Caco-2 (cell line): ENCODE measurements around the gene HOATZ. TPM values are rescaled to one million over a fixed set of nuclear protein-coding genes. Genes with fewer than 3 reads are reported as not detected.

Experiments used
- BruUV-seq: library from RNA; stranded (reverse); fragments of 400-500 nt; replicated peaks from 2 replicates; lab custom pipeline; 2021; lab: Mats Ljungman, UMichigan
- CTCF ChIA-PET: fragments of 300-600 bp; sonication (Branson Sonifier 250); formaldehyde crosslinking; loops from one replicate; lab custom pipeline; 2022; ENCODE audit warnings: antibody characterized with exemption; lab: Charles Lee
- POLR2A ChIA-PET: fragments of 300-600 bp; sonication (Branson Sonifier 250); formaldehyde crosslinking; loops from one replicate; lab custom pipeline; 2022; ENCODE audit warnings: antibody characterized with exemption; lab: Charles Lee
- DNase-seq, 2 experiments: peaks; one replicate each; pipeline versions ENCODE4 v3.0.0 to v3.0.0-alpha.2; 2020 to 2022
- H3K27me3 ChIP-seq: replicated peaks from 2 replicates; pipeline ENCODE4 v1.6.0; 2011; ENCODE audit warnings: low read length; ENCODE audit not compliant: control insufficient read depth, insufficient read depth
- H3K36me3 ChIP-seq: 2 replicates; pipeline ENCODE4 v1.5.1; 2011; ENCODE audit warnings: low read length; ENCODE audit not compliant: control insufficient read depth, insufficient read depth
- H3K4me1 ChIP-seq: fragments of 250-450 bp; sonication (Bioruptor Pico); 2 replicates; pipeline ENCODE4 v1.5.1; 2020; ENCODE audit warnings: mild to moderate bottlenecking
- H3K4me3 ChIP-seq: 2 replicates; pipeline ENCODE4 v1.5.1; 2011; ENCODE audit warnings: low read depth, mild to moderate bottlenecking, control low read depth, low read length
- H3K9me3 ChIP-seq: fragments of 250-450 bp; sonication (Bioruptor Pico); 2 replicates; pipeline ENCODE4 v1.5.1; 2020; ENCODE audit warnings: mild to moderate bottlenecking, moderate library complexity
- H3K27ac Mint-ChIP-seq: one replicate; pipeline ENCODE4 v1.8.0; 2022; ENCODE audit warnings: mixed read lengths; ENCODE audit not compliant: unreplicated experiment
- H3K27me3 Mint-ChIP-seq: one replicate; pipeline ENCODE4 v1.8.0; 2022; ENCODE audit warnings: mixed read lengths; ENCODE audit not compliant: insufficient read depth, unreplicated experiment
- H3K36me3 Mint-ChIP-seq: one replicate; pipeline ENCODE4 v1.8.0; 2022; ENCODE audit warnings: mild to moderate bottlenecking, mixed read lengths; ENCODE audit not compliant: insufficient read depth, unreplicated experiment
- H3K4me1 Mint-ChIP-seq: one replicate; pipeline ENCODE4 v1.8.0; 2022; ENCODE audit warnings: low read depth, mixed read lengths; ENCODE audit not compliant: unreplicated experiment
- H3K4me3 Mint-ChIP-seq: one replicate; pipeline ENCODE4 v1.8.0; 2022; ENCODE audit warnings: mild to moderate bottlenecking, moderate library complexity, mixed read lengths; ENCODE audit not compliant: unreplicated experiment
- H3K9me3 Mint-ChIP-seq: one replicate; pipeline ENCODE4 v1.8.0; 2022; ENCODE audit warnings: mixed read lengths; ENCODE audit not compliant: unreplicated experiment
- CTCF ChIP-seq, 2 experiments: fragments of 200-600 bp in 1 of 2; IDR thresholded peaks; 1 replicate in 1 of 2; 2 replicates in 1 of 2; pipeline versions ENCODE4 v1.5.1 to v1.8.0; 2011 to 2022; ENCODE audit warnings: antibody characterized with exemption in 1 of 2, control low read depth in 1 of 2, inconsistent platforms in 1 of 2, low read depth in 1 of 2, low read length in 1 of 2, mild to moderate bottlenecking in 1 of 2, moderate library complexity in 1 of 2; ENCODE audit not compliant: insufficient read depth in 1 of 2, severe bottlenecking in 1 of 2, unreplicated experiment in 1 of 2
- intact Hi-C: fragments of 100-400 bp; cut with micrococcal nuclease; formaldehyde crosslinking; loops from one replicate; pipeline ENCODE4 v1.10.0; 2022; ENCODE audit not compliant: unreplicated experiment
- total RNA-seq: library from RNA; stranded (reverse); gene quantifications from 2 replicates; pipeline ENCODE4 v1.2.3, GENCODE V29; 2022

Gene HOATZ
- total RNA-seq, 1 experiment from 2014 or later: not detected

- H3K36me3 Mint-ChIP-seq: no peaks in the 10 kb centered on the region
- H3K36me3 ChIP-seq: no peaks in the 10 kb centered on the region
- no peaks in the 10 kb centered on the region for H3K27me3 Mint-ChIP-seq
- BruUV-seq: no TSS peak
- H3K4me1 ChIP-seq: no peaks in the 10 kb centered on the region
- ChIA-PET CTCF (no interaction called here), POLR2A (no interaction called here)
- intact Hi-C loops: no loop called here
- no peaks in the 10 kb centered on the region for H3K4me1 Mint-ChIP-seq
- H3K27ac Mint-ChIP-seq: no peak overlapping the region
- peaks cover 4% of the 10 kb centered on the region; the same call in 1 of the 2 replicates for H3K9me3 ChIP-seq
- no peaks in the 10 kb centered on the region; the same call in 1 of the 2 replicates for H3K27me3 ChIP-seq
- no peak for TF ChIP-seq CTCF (IDR thresholded peaks at IDR 0.05; ENCODE audit: insufficient read depth in 1 of 2, low read depth in 1 of 2, low read length in 1 of 2, severe bottlenecking in 1 of 2, unreplicated experiment in 1 of 2)
- H3K9me3 Mint-ChIP-seq: no peaks in the 10 kb centered on the region
- H3K4me3 Mint-ChIP-seq: no peak overlapping the region
- no peak for DNase-seq
- H3K4me3 ChIP-seq: no peak overlapping the region
Observed at GRCh38 chr11:111469200-111469599, 45.4 kb upstream of the HOATZ start.

DNA sequence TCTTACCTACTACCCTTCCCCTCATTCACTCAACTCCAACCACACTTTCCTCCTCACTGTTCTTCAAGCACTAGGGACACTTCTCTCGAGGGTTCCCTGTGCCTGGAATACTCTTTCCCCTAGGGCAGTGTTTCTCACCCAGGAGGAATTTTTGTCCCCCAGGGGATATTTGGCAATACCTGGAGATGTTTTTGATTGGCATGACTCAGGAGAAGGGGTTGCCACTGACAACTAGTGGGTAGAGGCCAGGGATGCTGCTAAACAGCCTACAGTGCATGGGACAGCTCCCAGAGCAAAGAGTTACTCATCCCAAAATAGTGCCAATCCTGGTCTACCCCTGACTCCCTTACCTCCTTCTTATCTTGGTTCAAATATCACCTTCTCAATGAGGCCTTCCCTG is 42.4 kb upstream of the HOATZ start:
- intact Hi-C loops: no loop called here
- Mint-ChIP-seq H3K36me3 (no peaks in the 10 kb centered on the region), H3K27me3 (no peaks in the 10 kb centered on the region), H3K4me1 (no peaks in the 10 kb centered on the region), H3K4me3 (no peak overlapping the region), H3K27ac (no peak overlapping the region), H3K9me3 (no peaks in the 10 kb centered on the region)
- no TSS peak for BruUV-seq
- peaks cover 6% of the 10 kb centered on the region; the same call in 1 of the 2 replicates for H3K4me1 ChIP-seq
- no peak overlapping the region for H3K4me3 ChIP-seq
- DNase-seq: no peak
- H3K27me3 ChIP-seq: no peaks in the 10 kb centered on the region
- H3K36me3 ChIP-seq: no peaks in the 10 kb centered on the region
- POLR2A ChIA-PET: no interaction called here
- CTCF ChIA-PET: no interaction called here
- no peak for TF ChIP-seq CTCF (IDR thresholded peaks at IDR 0.05; ENCODE audit: insufficient read depth in 1 of 2, low read depth in 1 of 2, low read length in 1 of 2, severe bottlenecking in 1 of 2, unreplicated experiment in 1 of 2)
- H3K9me3 ChIP-seq: peaks cover 4% of the 10 kb centered on the region; the same call in 1 of the 2 replicates

DNA sequence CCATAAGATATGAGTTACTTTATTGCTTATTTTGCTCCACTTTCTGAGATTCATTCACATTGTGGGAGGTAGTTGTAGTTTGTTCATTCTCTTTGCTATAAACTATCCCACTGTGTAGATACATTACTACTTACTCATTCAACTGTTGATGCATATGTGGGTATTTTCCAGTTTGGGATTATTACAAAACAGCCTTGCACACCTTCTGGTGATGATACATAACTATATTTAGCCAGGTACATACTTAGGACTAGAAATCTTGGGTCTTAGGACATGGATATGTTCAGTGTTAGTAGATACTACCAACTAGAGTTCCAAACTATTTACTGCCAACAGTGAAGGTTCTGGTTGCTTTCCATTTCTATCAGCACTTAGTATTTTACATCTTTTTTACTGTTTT is 40.1 kb upstream of the HOATZ start:
- no peak for TF ChIP-seq CTCF (IDR thresholded peaks at IDR 0.05; ENCODE audit: insufficient read depth in 1 of 2, low read depth in 1 of 2, low read length in 1 of 2, severe bottlenecking in 1 of 2, unreplicated experiment in 1 of 2)
- Mint-ChIP-seq H3K9me3 (no peaks in the 10 kb centered on the region), H3K27ac (no peak overlapping the region), H3K36me3 (no peaks in the 10 kb centered on the region), H3K4me3 (no peak overlapping the region), H3K4me1 (no peaks in the 10 kb centered on the region), H3K27me3 (peaks cover 5% of the 10 kb centered on the region)
- H3K27me3 ChIP-seq: no peaks in the 10 kb centered on the region
- H3K9me3 ChIP-seq: peaks cover 4% of the 10 kb centered on the region; the same call in 1 of the 2 replicates
- ChIA-PET POLR2A (no interaction called here), CTCF (no interaction called here)
- H3K4me1 ChIP-seq: peaks cover 11% of the 10 kb centered on the region; the same call in 1 of the 2 replicates
- no peak overlapping the region for H3K4me3 ChIP-seq
- H3K36me3 ChIP-seq: no peaks in the 10 kb centered on the region
- intact Hi-C loops: no loop called here
- BruUV-seq: no TSS peak
- DNase-seq: no peak
